ENCODE results near the gene SPARC.
"Not testable (repeated sequence)": the region's sequence is repeated elsewhere in the genome, so short reads cannot be mapped to it uniquely, and the experiment has no call there.

Gene SPARC

GRCh38 chr5:151682240-151682639 lies 4.5 kb downstream of the SPARC start:
- intact Hi-C loops (cut with DNase I; ENCODE audit: low total_unique reads), result no loop called here
- Histone ChIP-seq H3K9me3 (no peaks in the 10 kb centered on the region), H3K27me3 (no peaks in the 10 kb centered on the region), H3K4me1 (peaks cover 0 to 79% (median 65%) of the 10 kb centered on the region in 4 donors), H3K27ac (peak overlapping the region; percentile 89 to 91), H3K36me3 (no peaks in the 10 kb centered on the region), H3K4me3 (peak overlapping the region; percentile 66 to 75)
- peak in 1 of 2 donors; percentile 20 for DNase-seq
- TF ChIP-seq CTCF (IDR thresholded peaks at IDR 0.05), result no peak

GRCh38 chr5:151680944-151681427 lies 5.7 kb downstream of the SPARC start:
- Histone ChIP-seq H3K9me3 (no peaks in the 10 kb centered on the region), H3K27ac (peak overlapping the region; percentile 89 to 91), H3K27me3 (no peaks in the 10 kb centered on the region), H3K4me1 (peaks cover 0 to 89% (median 78%) of the 10 kb centered on the region in 4 donors), H3K4me3 (peak overlapping the region in 1 of 2 donors; percentile 75), H3K36me3 (no peaks in the 10 kb centered on the region)
- no peak for TF ChIP-seq CTCF (IDR thresholded peaks at IDR 0.05)
- peak; percentile 78 to 94 for DNase-seq
- intact Hi-C loops (cut with DNase I; ENCODE audit: low total_unique reads), result no loop called here

- H3K4me3 ChIP-seq, result peak overlapping the region in 1 of 2 donors; percentile 75
- peak overlapping the region; percentile 89 to 91 for H3K27ac ChIP-seq
- H3K27me3 ChIP-seq; intact Hi-C loops (cut with DNase I; ENCODE audit: low total_unique reads); H3K9me3 ChIP-seq; H3K36me3 ChIP-seq: not testable (repeated sequence)
- peaks cover 0 to 97% (median 86%) of the 10 kb centered on the region in 4 donors for H3K4me1 ChIP-seq
- DNase-seq, result peak in 1 of 2 donors; percentile 51
Measured at GRCh38 chr5:151680156-151680505, 6.6 kb downstream of the SPARC start.

GRCh38 chr5:151679421-151680155 lies 7.1 kb downstream of the SPARC start:
- peak; percentile 48 to 88 for DNase-seq
- TF ChIP-seq CTCF (IDR thresholded peaks at IDR 0.05), result no peak
- Histone ChIP-seq H3K27me3 (no peaks in the 10 kb centered on the region), H3K9me3 (no peaks in the 10 kb centered on the region), H3K36me3 (peaks cover 6 to 11% (median 10%) of the 10 kb centered on the region in 3 donors), H3K4me1 (peaks cover 0 to 100% (median 90%) of the 10 kb centered on the region in 4 donors), H3K4me3 (peak overlapping the region; percentile 2 to 3), H3K27ac (peak overlapping the region; percentile 89 to 91)
- intact Hi-C loops (cut with DNase I; ENCODE audit: low total_unique reads), result no loop called here

GRCh38 chr5:151678713-151679112 lies 8.0 kb downstream of the SPARC start:
- peaks cover 15 to 19% (median 19%) of the 10 kb centered on the region in 3 donors for H3K36me3 ChIP-seq
- peak overlapping the region; percentile 2 to 3 for H3K4me3 ChIP-seq
- no peaks in the 10 kb centered on the region for H3K27me3 ChIP-seq
- H3K27ac ChIP-seq, result peak overlapping the region; percentile 89 to 91
- TF ChIP-seq CTCF (IDR thresholded peaks at IDR 0.05), result no peak
- intact Hi-C loops (cut with DNase I; ENCODE audit: low total_unique reads), result no loop called here
- DNase-seq, result peak in 1 of 2 donors; percentile 15
- H3K9me3 ChIP-seq, result no peaks in the 10 kb centered on the region
- H3K4me1 ChIP-seq, result peaks cover 0 to 100% (median 90%) of the 10 kb centered on the region in 4 donors

Measured in tibial artery (tissue), 4 donors.